K562 (cell line): Measurements from ENCODE around the gene PRR30.

ENCODE experiments used
- CBFA2T2 ChIP-seq: fragments of 450-650 bp; conservative IDR thresholded peaks from 2 replicates; pipeline ENCODE4 v1.6.1; 2017; ENCODE audit warnings: mild to moderate bottlenecking
- CHD2 ChIP-seq: IDR thresholded peaks from 2 replicates; pipeline ENCODE4 v1.6.1; 2011; ENCODE audit warnings: low read depth, low read length
- MTA3 ChIP-seq: fragments of 450-650 bp; formaldehyde crosslinking; IDR thresholded peaks from 2 replicates; pipeline ENCODE4 v1.6.1; 2017; ENCODE audit warnings: mild to moderate bottlenecking, borderline replicate concordance
- NRF1 ChIP-seq, 2 experiments: fragments of 450-650 bp; IDR thresholded peaks in 1 of 2; conservative IDR thresholded peaks in 1 of 2; 2 replicates each; pipeline ENCODE4 v1.6.1; 2014; ENCODE audit warnings: mild to moderate bottlenecking in 2 of 2
- POLR2AphosphoS5 ChIP-seq: IDR thresholded peaks from 2 replicates; pipeline ENCODE4 v1.6.1; 2011; ENCODE audit warnings: mild to moderate bottlenecking, low read depth, low read length, moderate library complexity; ENCODE audit not compliant: control insufficient read depth, insufficient read depth
- POLR2G ChIP-seq: fragments of 200-400 bp; formaldehyde crosslinking; IDR thresholded peaks from 2 replicates; pipeline ENCODE4 v1.6.1; 2017; ENCODE audit warnings: low read depth, mild to moderate bottlenecking, antibody characterized with exemption, low read length, moderate library complexity
- RBM15 ChIP-seq: fragments of 200-400 bp; formaldehyde crosslinking; IDR thresholded peaks from 2 replicates; pipeline ENCODE4 v1.6.1; 2018; ENCODE audit warnings: mild to moderate bottlenecking, low read length, moderate library complexity; ENCODE audit not compliant: insufficient read depth
- TF ChIP-seq, protein P1 (sequence below): fragments of 450-650 bp; IDR thresholded peaks from 2 replicates; pipeline ENCODE4 v1.6.1; 2018; ENCODE audit warnings: mild to moderate bottlenecking, low read depth; ENCODE audit not compliant: partially characterized antibody
- TF ChIP-seq, protein P2 (sequence below): sonication (generic); formaldehyde crosslinking; IDR thresholded peaks from 2 replicates; pipeline ENCODE4 v1.9.0; 2022; ENCODE audit warnings: mild to moderate bottlenecking, missing genetic modification reagents
- TF ChIP-seq, protein P3 (sequence below): sonication (generic); formaldehyde crosslinking; IDR thresholded peaks from 2 replicates; pipeline ENCODE4 v1.5.0; 2020; ENCODE audit warnings: missing genetic modification reagents
- TF ChIP-seq, protein P4 (sequence below), 3 experiments: IDR thresholded peaks in 2 of 3; conservative IDR thresholded peaks in 1 of 3; 2 replicates each; pipeline ENCODE4 v1.5.1; 2011 to 2012; ENCODE audit warnings: low read length in 3 of 3, mild to moderate bottlenecking in 3 of 3, control low read depth in 2 of 3, improper control_type of control experiment in 1 of 3, inconsistent platforms in 1 of 3, low read depth in 1 of 3, mixed read lengths in 1 of 3, moderate library complexity in 1 of 3; ENCODE audit not compliant: insufficient read depth in 2 of 3
- TF ChIP-seq, protein P5 (sequence below): IDR thresholded peaks from 2 replicates; pipeline ENCODE4 v1.6.1; 2016; ENCODE audit warnings: missing genetic modification characterization, missing compliant biosample characterization
- TF ChIP-seq, protein P6 (sequence below): fragments of 250-450 bp; sonication (Bioruptor Pico); IDR thresholded peaks from 2 replicates; pipeline ENCODE4 v1.5.0; 2020; ENCODE audit warnings: mild to moderate bottlenecking, borderline replicate concordance

DNA sequence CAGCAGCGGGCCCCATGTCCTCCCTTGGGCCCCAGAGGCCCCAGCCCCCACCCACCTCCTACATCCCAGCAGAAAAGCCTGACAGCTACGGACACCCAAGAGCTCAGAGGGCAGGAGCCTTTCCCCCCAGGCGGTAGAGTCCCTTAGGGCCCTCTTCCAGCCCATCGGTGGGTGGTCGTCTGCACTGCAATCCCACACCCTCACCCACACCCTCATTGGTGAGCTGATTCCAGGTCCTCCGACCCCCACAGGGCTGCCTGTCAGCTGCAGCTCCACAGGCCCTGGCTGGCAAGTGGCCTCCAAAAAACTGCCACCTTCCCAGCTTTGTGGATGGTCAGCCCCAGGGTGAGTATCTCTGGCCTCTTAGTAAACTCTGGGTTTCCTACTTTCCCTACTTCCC, 20.1 kb upstream of the PRR30 start:
- TF ChIP-seq POLR2AphosphoS5 (no peak), MTA3 (no peak), CBFA2T2 (no peak), POLR2G (no peak), RBM15 (no peak), NRF1 (conservative IDR thresholded peaks at IDR 0.05 in 1 of 2, IDR thresholded peaks at IDR 0.05 in 1 of 2) (no peak), CHD2 (no peak)
- TF ChIP-seq, protein P1, sequence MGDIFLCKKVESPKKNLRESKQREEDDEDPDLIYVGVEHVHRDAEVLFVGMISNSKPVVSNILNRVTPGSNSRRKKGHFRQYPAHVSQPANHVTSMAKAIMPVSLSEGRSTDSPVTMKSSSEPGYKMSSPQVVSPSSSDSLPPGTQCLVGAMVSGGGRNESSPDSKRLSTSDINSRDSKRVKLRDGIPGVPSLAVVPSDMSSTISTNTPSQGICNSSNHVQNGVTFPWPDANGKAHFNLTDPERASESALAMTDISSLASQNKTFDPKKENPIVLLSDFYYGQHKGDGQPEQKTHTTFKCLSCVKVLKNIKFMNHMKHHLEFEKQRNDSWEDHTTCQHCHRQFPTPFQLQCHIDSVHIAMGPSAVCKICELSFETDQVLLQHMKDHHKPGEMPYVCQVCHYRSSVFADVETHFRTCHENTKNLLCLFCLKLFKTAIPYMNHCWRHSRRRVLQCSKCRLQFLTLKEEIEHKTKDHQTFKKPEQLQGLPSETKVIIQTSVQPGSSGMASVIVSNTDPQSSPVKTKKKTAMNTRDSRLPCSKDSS, result no peak
- TF ChIP-seq, protein P2, sequence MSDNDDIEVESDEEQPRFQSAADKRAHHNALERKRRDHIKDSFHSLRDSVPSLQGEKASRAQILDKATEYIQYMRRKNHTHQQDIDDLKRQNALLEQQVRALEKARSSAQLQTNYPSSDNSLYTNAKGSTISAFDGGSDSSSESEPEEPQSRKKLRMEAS (CRISPR knock-in tag), result no peak
- TF ChIP-seq, protein P3, sequence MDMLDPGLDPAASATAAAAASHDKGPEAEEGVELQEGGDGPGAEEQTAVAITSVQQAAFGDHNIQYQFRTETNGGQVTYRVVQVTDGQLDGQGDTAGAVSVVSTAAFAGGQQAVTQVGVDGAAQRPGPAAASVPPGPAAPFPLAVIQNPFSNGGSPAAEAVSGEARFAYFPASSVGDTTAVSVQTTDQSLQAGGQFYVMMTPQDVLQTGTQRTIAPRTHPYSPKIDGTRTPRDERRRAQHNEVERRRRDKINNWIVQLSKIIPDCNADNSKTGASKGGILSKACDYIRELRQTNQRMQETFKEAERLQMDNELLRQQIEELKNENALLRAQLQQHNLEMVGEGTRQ, result no peak
- TF ChIP-seq, protein P4, sequence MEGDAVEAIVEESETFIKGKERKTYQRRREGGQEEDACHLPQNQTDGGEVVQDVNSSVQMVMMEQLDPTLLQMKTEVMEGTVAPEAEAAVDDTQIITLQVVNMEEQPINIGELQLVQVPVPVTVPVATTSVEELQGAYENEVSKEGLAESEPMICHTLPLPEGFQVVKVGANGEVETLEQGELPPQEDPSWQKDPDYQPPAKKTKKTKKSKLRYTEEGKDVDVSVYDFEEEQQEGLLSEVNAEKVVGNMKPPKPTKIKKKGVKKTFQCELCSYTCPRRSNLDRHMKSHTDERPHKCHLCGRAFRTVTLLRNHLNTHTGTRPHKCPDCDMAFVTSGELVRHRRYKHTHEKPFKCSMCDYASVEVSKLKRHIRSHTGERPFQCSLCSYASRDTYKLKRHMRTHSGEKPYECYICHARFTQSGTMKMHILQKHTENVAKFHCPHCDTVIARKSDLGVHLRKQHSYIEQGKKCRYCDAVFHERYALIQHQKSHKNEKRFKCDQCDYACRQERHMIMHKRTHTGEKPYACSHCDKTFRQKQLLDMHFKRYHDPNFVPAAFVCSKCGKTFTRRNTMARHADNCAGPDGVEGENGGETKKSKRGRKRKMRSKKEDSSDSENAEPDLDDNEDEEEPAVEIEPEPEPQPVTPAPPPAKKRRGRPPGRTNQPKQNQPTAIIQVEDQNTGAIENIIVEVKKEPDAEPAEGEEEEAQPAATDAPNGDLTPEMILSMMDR (IDR thresholded peaks at IDR 0.05 in 2 of 3, conservative IDR thresholded peaks at IDR 0.05 in 1 of 3; ENCODE audit: insufficient read depth in 2 of 3, low read depth in 1 of 3, low read length in 3 of 3), result no peak
- TF ChIP-seq, protein P5, sequence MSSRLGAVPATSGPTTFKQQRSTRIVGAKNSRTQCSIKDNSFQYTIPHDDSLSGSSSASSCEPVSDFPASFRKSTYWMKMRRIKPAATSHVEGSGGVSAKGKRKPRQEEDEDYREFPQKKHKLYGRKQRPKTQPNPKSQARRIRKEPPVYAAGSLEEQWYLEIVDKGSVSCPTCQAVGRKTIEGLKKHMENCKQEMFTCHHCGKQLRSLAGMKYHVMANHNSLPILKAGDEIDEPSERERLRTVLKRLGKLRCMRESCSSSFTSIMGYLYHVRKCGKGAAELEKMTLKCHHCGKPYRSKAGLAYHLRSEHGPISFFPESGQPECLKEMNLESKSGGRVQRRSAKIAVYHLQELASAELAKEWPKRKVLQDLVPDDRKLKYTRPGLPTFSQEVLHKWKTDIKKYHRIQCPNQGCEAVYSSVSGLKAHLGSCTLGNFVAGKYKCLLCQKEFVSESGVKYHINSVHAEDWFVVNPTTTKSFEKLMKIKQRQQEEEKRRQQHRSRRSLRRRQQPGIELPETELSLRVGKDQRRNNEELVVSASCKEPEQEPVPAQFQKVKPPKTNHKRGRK (tag), result no peak
- TF ChIP-seq, protein P6, sequence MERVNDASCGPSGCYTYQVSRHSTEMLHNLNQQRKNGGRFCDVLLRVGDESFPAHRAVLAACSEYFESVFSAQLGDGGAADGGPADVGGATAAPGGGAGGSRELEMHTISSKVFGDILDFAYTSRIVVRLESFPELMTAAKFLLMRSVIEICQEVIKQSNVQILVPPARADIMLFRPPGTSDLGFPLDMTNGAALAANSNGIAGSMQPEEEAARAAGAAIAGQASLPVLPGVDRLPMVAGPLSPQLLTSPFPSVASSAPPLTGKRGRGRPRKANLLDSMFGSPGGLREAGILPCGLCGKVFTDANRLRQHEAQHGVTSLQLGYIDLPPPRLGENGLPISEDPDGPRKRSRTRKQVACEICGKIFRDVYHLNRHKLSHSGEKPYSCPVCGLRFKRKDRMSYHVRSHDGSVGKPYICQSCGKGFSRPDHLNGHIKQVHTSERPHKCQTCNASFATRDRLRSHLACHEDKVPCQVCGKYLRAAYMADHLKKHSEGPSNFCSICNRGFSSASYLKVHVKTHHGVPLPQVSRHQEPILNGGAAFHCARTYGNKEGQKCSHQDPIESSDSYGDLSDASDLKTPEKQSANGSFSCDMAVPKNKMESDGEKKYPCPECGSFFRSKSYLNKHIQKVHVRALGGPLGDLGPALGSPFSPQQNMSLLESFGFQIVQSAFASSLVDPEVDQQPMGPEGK, result no peak
